Ovary (tissue), 3 donors: ENCODE measurements around the gene COL5A2.

ENCODE experiments used
- CTCF ChIP-seq, 3 donors: fragments of 450-650 bp in 2 of 3; fragments of 200-600 bp in 1 of 3; IDR thresholded peaks; one replicate each; pipeline versions ENCODE4 v1.5.1 to v1.8.0; 2016 to 2022; ENCODE audit warnings: antibody characterized with exemption in 3 of 3, mild to moderate bottlenecking in 1 of 3
- EP300 ChIP-seq: sonication (generic); formaldehyde crosslinking; IDR thresholded peaks from one replicate; pipeline ENCODE4 v1.6.1; 2017; ENCODE audit warnings: antibody characterized with exemption
- POLR2A ChIP-seq: fragments of 450-650 bp; IDR thresholded peaks from one replicate; pipeline ENCODE4 v1.6.1; 2017; ENCODE audit warnings: antibody characterized with exemption, mild to moderate bottlenecking, moderate library complexity
- donor health status: DM: no; HTN: no; CAD: no.

DNA sequence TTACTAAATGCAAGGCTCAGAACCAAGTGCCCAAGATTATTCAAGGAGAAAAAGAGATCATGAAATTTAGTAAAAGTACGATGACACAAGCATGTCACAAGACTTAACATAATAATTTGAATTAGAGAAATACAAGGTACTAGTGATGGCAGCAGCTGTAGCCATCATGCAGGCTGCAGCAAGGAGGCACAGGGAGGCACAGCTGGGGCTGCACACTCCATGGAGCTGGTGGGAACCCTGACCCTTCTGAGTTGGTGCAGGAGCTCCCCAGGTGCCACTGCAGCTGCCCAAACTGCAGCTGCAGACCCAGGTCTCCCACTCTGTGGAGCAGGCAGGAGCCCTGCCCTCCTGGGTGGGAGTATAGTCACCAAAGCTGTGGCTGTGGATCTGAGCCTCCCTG, 159.4 kb downstream of the COL5A2 start:
- TF ChIP-seq CTCF (IDR thresholded peaks at IDR 0.05) (no peak), EP300 (no peak), POLR2A (no peak)
